Neural progenitor cell (in vitro differentiated cells): ENCODE data around the gene PPARA. TPM values are rescaled to one million over a fixed set of nuclear protein-coding genes. Genes with fewer than 3 reads are reported as not detected.

Experiments
- DNase-seq: peaks from one replicate; pipeline ENCODE4 v3.0.0-alpha.2; 2016; ENCODE audit warnings: low spot score
- H2AFZ ChIP-seq: fragments of 200-600 bp; sonication (generic); replicated peaks from 2 replicates; pipeline ENCODE4 v1.6.1; 2016; ENCODE audit warnings: antibody characterized with exemption
- H3F3A ChIP-seq: fragments of 200-600 bp; sonication (generic); 2 replicates; pipeline ENCODE4 v1.6.1; 2016; ENCODE audit warnings: antibody characterized with exemption, low read depth
- H3K27ac ChIP-seq: fragments of 200-600 bp; sonication (generic); 2 replicates; pipeline ENCODE4 v1.5.1; 2016; ENCODE audit warnings: mild to moderate bottlenecking
- H3K27me3 ChIP-seq: fragments of 200-600 bp; sonication (generic); 2 replicates; pipeline ENCODE4 v1.6.1; 2016; ENCODE audit warnings: mild to moderate bottlenecking, moderate library complexity
- H3K36me3 ChIP-seq: fragments of 200-600 bp; sonication (generic); 2 replicates; pipeline ENCODE4 v1.5.1; 2016
- H3K4me1 ChIP-seq: fragments of 200-600 bp; sonication (generic); 2 replicates; pipeline ENCODE4 v1.6.1; 2016; ENCODE audit warnings: mixed run types
- H3K4me2 ChIP-seq: fragments of 200-600 bp; sonication (generic); 2 replicates; pipeline ENCODE4 v1.6.1; 2016
- H3K4me3 ChIP-seq: fragments of 200-600 bp; sonication (generic); 2 replicates; pipeline ENCODE4 v1.5.1; 2016
- H3K79me2 ChIP-seq: fragments of 200-600 bp; sonication (generic); 2 replicates; pipeline ENCODE4 v1.6.1; 2016; ENCODE audit warnings: low read depth
- H3K9ac ChIP-seq: fragments of 200-600 bp; sonication (generic); 2 replicates; pipeline ENCODE4 v1.6.1; 2016
- H3K9me3 ChIP-seq: fragments of 200-600 bp; sonication (generic); 2 replicates; pipeline ENCODE4 v1.5.1; 2016; ENCODE audit warnings: low read depth
- H4K20me1 ChIP-seq: fragments of 200-600 bp; sonication (generic); 2 replicates; pipeline ENCODE4 v1.6.1; 2016; ENCODE audit warnings: low read depth
- H3K27ac Mint-ChIP-seq: 3 replicates; pipeline ENCODE4 v1.8.0; 2021; ENCODE audit warnings: mixed read lengths
- H3K27me3 Mint-ChIP-seq: 2 replicates; pipeline ENCODE4 v1.8.0; 2022; ENCODE audit warnings: low read depth, mild to moderate bottlenecking, inconsistent platforms, moderate library complexity, mixed read lengths; ENCODE audit not compliant: insufficient read depth
- H3K36me3 Mint-ChIP-seq: 3 replicates; pipeline ENCODE4 v1.8.0; 2021; ENCODE audit warnings: mixed read lengths
- H3K4me1 Mint-ChIP-seq: 3 replicates; pipeline ENCODE4 v1.8.0; 2021; ENCODE audit warnings: mixed read lengths
- H3K4me3 Mint-ChIP-seq: 3 replicates; pipeline ENCODE4 v1.8.0; 2021; ENCODE audit warnings: mild to moderate bottlenecking, moderate library complexity, mixed read lengths
- H3K9me3 Mint-ChIP-seq: 3 replicates; pipeline ENCODE4 v1.8.0; 2020; ENCODE audit warnings: mixed read lengths
- EZH2 ChIP-seq: fragments of 200-600 bp; sonication (generic); IDR thresholded peaks from 2 replicates; pipeline ENCODE4 v1.6.1; 2017; ENCODE audit warnings: antibody characterized with exemption, mild to moderate bottlenecking, moderate library complexity
- EZH2phosphoT487 ChIP-seq: fragments of 200-600 bp; sonication (generic); IDR thresholded peaks from 2 replicates; pipeline ENCODE4 v1.6.1; 2017; ENCODE audit warnings: antibody characterized with exemption
- total RNA-seq: library from RNA; depleted of rRNA; stranded (reverse); fragments of >200 nt; gene quantifications from 2 replicates; pipeline ENCODE4 v1.2.3, GENCODE V29; 2015; ENCODE audit warnings: low replicate concordance
- TF ChIP-seq, protein P1 (sequence below): fragments of 200-600 bp; sonication (generic); IDR thresholded peaks from 2 replicates; pipeline ENCODE4 v1.5.1; 2017; ENCODE audit warnings: antibody characterized with exemption, mild to moderate bottlenecking

The PPARA gene
- total RNA-seq, 1 donor from 2014 or later = 5.2 TPM

DNA sequence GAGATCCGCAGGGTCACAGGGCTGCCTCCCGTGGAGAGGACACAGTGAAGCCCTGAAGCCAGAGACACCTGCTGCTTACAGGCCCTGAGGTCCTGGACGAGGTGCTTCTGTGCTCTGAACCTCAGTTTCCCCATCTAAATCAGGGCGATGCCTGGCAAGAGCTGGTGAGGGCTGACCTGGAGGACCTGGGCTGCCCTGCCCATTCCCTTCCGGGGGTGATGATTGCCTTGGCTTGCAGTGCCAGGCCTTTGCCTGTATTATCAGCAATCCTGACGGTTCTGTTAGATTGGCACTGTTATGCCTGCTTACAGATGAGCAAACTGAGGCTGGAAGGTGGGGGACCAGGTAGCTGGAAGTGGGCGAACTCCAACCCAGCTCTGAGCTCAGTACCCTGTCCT lies 138.5 kb downstream of the PPARA start:
- Mint-ChIP-seq H3K27ac (no peak overlapping the region), H3K4me1 (peaks cover 6% of the 10 kb centered on the region), H3K4me3 (no peak overlapping the region), H3K27me3 (peaks cover 6% of the 10 kb centered on the region), H3K9me3 (no peaks in the 10 kb centered on the region), H3K36me3 (peaks cover 10% of the 10 kb centered on the region)
- H3K4me2 ChIP-seq = no peak overlapping the region
- no peaks in the 10 kb centered on the region for H3K4me1 ChIP-seq
- H2AFZ ChIP-seq = no peak overlapping the region
- no peak for DNase-seq
- no peak overlapping the region for H3K9ac ChIP-seq
- no peaks in the 10 kb centered on the region for H3K27me3 ChIP-seq
- H4K20me1 ChIP-seq = no peaks in the 10 kb centered on the region
- TF ChIP-seq, protein P1, sequence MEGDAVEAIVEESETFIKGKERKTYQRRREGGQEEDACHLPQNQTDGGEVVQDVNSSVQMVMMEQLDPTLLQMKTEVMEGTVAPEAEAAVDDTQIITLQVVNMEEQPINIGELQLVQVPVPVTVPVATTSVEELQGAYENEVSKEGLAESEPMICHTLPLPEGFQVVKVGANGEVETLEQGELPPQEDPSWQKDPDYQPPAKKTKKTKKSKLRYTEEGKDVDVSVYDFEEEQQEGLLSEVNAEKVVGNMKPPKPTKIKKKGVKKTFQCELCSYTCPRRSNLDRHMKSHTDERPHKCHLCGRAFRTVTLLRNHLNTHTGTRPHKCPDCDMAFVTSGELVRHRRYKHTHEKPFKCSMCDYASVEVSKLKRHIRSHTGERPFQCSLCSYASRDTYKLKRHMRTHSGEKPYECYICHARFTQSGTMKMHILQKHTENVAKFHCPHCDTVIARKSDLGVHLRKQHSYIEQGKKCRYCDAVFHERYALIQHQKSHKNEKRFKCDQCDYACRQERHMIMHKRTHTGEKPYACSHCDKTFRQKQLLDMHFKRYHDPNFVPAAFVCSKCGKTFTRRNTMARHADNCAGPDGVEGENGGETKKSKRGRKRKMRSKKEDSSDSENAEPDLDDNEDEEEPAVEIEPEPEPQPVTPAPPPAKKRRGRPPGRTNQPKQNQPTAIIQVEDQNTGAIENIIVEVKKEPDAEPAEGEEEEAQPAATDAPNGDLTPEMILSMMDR = no peak
- no peak for TF ChIP-seq EZH2
- no peak for TF ChIP-seq EZH2phosphoT487
- H3K9me3 ChIP-seq = no peaks in the 10 kb centered on the region
- H3K27ac ChIP-seq = no peak overlapping the region
- no peaks in the 10 kb centered on the region for H3F3A ChIP-seq
- no peak overlapping the region for H3K4me3 ChIP-seq
- no peaks in the 10 kb centered on the region for H3K36me3 ChIP-seq
- H3K79me2 ChIP-seq = no peaks in the 10 kb centered on the region

DNA sequence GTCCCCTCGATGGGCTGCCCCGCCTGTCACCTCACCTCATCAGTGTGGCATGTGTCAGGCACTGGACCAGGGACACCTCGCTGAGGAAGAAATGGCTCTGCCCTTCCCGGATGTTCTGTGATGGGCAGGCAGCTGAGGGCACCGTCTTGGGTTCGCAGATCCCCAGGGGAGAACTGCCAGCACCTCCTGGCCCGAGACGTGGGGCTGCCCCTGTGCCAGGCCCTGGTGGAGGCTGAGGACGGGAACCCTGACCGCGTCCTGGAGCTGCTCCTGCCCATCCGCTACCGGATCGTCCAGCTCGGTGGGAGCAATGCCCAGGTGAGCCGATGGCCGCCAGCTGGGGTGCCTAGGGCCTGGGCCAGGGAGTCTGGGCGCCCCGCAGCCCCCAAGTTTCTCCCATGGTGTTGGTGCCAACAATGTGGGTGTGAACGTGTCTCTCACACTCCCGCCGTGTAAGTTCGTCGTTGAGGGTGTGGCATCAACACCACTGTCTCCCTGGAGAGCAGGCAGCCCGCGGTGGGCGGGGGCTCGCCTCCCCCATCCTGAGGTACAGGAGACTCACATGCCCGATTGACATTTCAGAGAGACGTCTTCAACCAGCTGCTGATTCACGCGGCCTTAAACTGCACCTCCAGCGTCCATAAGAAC lies 139.0 kb downstream of the PPARA start:
- H4K20me1 ChIP-seq = no peaks in the 10 kb centered on the region
- no peak overlapping the region for H3K27ac ChIP-seq
- no peak for DNase-seq
- H3K36me3 Mint-ChIP-seq = peaks cover 10% of the 10 kb centered on the region
- H3K9me3 ChIP-seq = no peaks in the 10 kb centered on the region
- TF ChIP-seq, protein P1 = no peak
- TF ChIP-seq EZH2phosphoT487 = no peak
- no peak for TF ChIP-seq EZH2
- peaks cover 6% of the 10 kb centered on the region for H3K27me3 Mint-ChIP-seq
- H3K4me1 Mint-ChIP-seq = peaks cover 6% of the 10 kb centered on the region
- no peaks in the 10 kb centered on the region for H3K4me1 ChIP-seq
- H3K36me3 ChIP-seq = no peaks in the 10 kb centered on the region
- H3K4me3 Mint-ChIP-seq = no peak overlapping the region
- no peak overlapping the region for H3K9ac ChIP-seq
- H3K79me2 ChIP-seq = no peaks in the 10 kb centered on the region
- H2AFZ ChIP-seq = no peak overlapping the region
- no peaks in the 10 kb centered on the region for H3F3A ChIP-seq
- no peaks in the 10 kb centered on the region for H3K27me3 ChIP-seq
- no peak overlapping the region for H3K4me3 ChIP-seq
- no peak overlapping the region for H3K4me2 ChIP-seq
- H3K27ac Mint-ChIP-seq = no peak overlapping the region
- H3K9me3 Mint-ChIP-seq = no peaks in the 10 kb centered on the region

DNA sequence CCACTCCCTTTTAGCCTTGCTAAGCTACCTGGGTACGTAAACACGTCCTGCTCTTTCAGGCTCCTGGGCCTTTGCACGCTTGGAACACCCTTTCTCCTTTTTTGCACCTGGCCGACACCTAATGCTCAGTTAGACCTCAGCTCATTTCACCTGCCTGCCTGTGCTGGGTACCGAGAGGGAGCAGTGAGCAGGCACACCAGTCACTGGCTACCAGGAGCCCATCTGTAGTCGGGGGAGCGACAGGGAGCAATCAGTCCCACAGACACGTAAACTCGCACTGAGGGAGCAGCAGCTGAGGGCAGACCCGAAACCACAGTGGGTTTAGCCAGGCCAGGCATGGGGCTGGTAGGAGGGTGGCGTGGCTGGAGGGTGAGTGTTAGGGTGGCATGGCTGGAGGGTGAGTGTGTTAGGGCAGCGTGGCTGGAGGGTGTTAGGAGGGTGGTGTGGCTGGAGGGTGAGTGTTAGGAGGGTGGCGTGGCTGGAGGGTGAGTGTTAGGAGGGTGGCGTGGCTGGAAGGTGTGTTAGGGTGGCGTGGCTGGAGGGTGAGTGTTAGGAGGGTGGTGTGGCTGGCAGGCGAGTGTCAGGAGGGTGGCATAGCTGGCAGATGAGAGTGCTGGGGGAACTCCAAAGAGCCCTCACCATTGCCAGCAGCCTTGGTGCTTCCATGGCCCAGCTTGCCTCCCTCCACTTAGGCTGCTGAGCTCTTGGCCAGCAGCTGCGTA lies 140.0 kb downstream of the PPARA start:
- H3K9ac ChIP-seq = no peak overlapping the region
- H2AFZ ChIP-seq = no peak overlapping the region
- Mint-ChIP-seq H3K36me3 (peaks cover 8% of the 10 kb centered on the region), H3K27ac (no peak overlapping the region), H3K4me1 (peaks cover 12% of the 10 kb centered on the region), H3K4me3 (no peak overlapping the region), H3K9me3 (no peaks in the 10 kb centered on the region), H3K27me3 (peaks cover 8% of the 10 kb centered on the region)
- H3K36me3 ChIP-seq = no peaks in the 10 kb centered on the region
- H3K4me3 ChIP-seq = no peak overlapping the region
- H3F3A ChIP-seq = no peaks in the 10 kb centered on the region
- no peaks in the 10 kb centered on the region for H3K4me1 ChIP-seq
- no peaks in the 10 kb centered on the region for H3K27me3 ChIP-seq
- H3K4me2 ChIP-seq = no peak overlapping the region
- DNase-seq = no peak
- H3K79me2 ChIP-seq = no peaks in the 10 kb centered on the region
- TF ChIP-seq, protein P1 = no peak
- TF ChIP-seq EZH2 (no peak), EZH2phosphoT487 (no peak)
- no peaks in the 10 kb centered on the region for H3K9me3 ChIP-seq
- H4K20me1 ChIP-seq = no peaks in the 10 kb centered on the region
- H3K27ac ChIP-seq = no peak overlapping the region
